ENCODE measurements around the gene SCN9A. TPM values are rescaled to one million over a fixed set of nuclear protein-coding genes. Genes with fewer than 3 reads are reported as not detected.

Gene SCN9A
- total and polyA plus RNA-seq, 2 of the 8 experiments (the other 6 are each of a cell fraction or from before 2014, with no cell fraction given): 1.6 to 6.2 TPM

GRCh38 chr2:166373539-166373938 is 2.2 kb downstream of the SCN9A start:
- H2BK12ac ChIP-seq (ENCODE audit: low read depth, low read length): no peak overlapping the region
- H2BK15ac ChIP-seq (ENCODE audit: low read length): no peak overlapping the region
- H3K9ac ChIP-seq (replicated peaks in 1 of 4; ENCODE audit: extremely low read depth in 1 of 4, low read depth in 3 of 4, low read length in 3 of 4): no peak overlapping the region
- no peak overlapping the region for H3K14ac ChIP-seq (ENCODE audit: insufficient read length)
- H3K79me1 ChIP-seq (ENCODE audit: low read depth, low read length): no peaks in the 10 kb centered on the region
- H4K5ac ChIP-seq (ENCODE audit: insufficient read length, low read depth, low read length): no peak overlapping the region
- no peak overlapping the region for H4K8ac ChIP-seq (ENCODE audit: extremely low read depth, insufficient read depth, low read length)
- H2BK5ac ChIP-seq (ENCODE audit: low read depth, low read length): no peak overlapping the region
- FAIRE-seq: no peak
- no peak overlapping the region for H2AK5ac ChIP-seq (ENCODE audit: low read depth, low read length)
- H3K36me3 ChIP-seq (ENCODE audit: control insufficient read depth in 2 of 4, insufficient read depth in 4 of 4, low read length in 3 of 4): no peaks in the 10 kb centered on the region
- no peak overlapping the region for H3K4ac ChIP-seq (replicated peaks; ENCODE audit: insufficient read length, low read depth, low read length)
- H2AFZ ChIP-seq (ENCODE audit: low read length): no peak overlapping the region
- H2BK120ac ChIP-seq (replicated peaks; ENCODE audit: low read depth, low read length): no peak overlapping the region
- H3K4me3 ChIP-seq (ENCODE audit: extremely low read depth in 1 of 4, insufficient read depth in 2 of 4, low read depth in 3 of 4, low read length in 4 of 4): peak overlapping the region in 1 of 4 experiments; percentile 45; a peak in 1 of 8 replicates
- H3K27me3 ChIP-seq (replicated peaks in 1 of 4; ENCODE audit: control insufficient read depth in 3 of 4, extremely low read depth in 1 of 4, insufficient read depth in 3 of 4, low read length in 3 of 4): no peaks in the 10 kb centered on the region; a peak in 1 of 7 replicates
- no peak for DNase-seq (ENCODE audit: low read depth in 1 of 2, low spot score in 2 of 2)
- no peaks in the 10 kb centered on the region; a peak in 1 of 4 replicates for H3K79me2 ChIP-seq (ENCODE audit: control insufficient read depth in 1 of 2, insufficient read depth in 2 of 2, low read length in 2 of 2)
- H4K20me1 ChIP-seq (replicated peaks in 1 of 2; ENCODE audit: control insufficient read depth in 1 of 2, insufficient read depth in 2 of 2, low read length in 2 of 2): no peaks in the 10 kb centered on the region
- no peak overlapping the region for H3K18ac ChIP-seq (ENCODE audit: extremely low read depth, low read length)
- ChIA-PET POLR2A (ENCODE audit: partially characterized antibody) (interaction anchor here (1.2 kb wide), 1 partner anchor 10 kb away, joined by 4 read pairs; no protein-coding TSS in a partner anchor), CTCF (ENCODE audit: partially characterized antibody) (no interaction called here)
- H3K4me2 ChIP-seq (ENCODE audit: insufficient read depth in 1 of 2, low read depth in 2 of 2, low read length in 2 of 2): peak overlapping the region in 1 of 2 experiments; percentile 60; a peak in 2 of 4 replicates
- no peak overlapping the region for H4K91ac ChIP-seq (replicated peaks; ENCODE audit: insufficient read length, low read length)
- H3K4me1 ChIP-seq (replicated peaks in 1 of 4; ENCODE audit: control insufficient read depth in 3 of 4, insufficient read depth in 4 of 4, low read length in 3 of 4): peaks cover 0 to 13% (median 9%) of the 10 kb centered on the region in 4 experiments; a peak in 5 of 7 replicates
- no peak overlapping the region for H2BK20ac ChIP-seq (ENCODE audit: low read length)
- no peaks in the 10 kb centered on the region for H3K9me3 ChIP-seq (ENCODE audit: insufficient read depth in 2 of 2, low read depth in 1 of 2, low read length in 1 of 2)
- no peak overlapping the region for H3K23ac ChIP-seq (ENCODE audit: insufficient read length)
- no peak overlapping the region for H3K27ac ChIP-seq (ENCODE audit: low read depth, low read length)
- H3K23me2 ChIP-seq (ENCODE audit: low read depth, low read length): peaks cover 13% of the 10 kb centered on the region
- no peak overlapping the region for H3K56ac ChIP-seq (replicated peaks; ENCODE audit: insufficient read length, low read depth, low read length)
- no peak for TF ChIP-seq EP300 (IDR thresholded peaks at IDR 0.05; ENCODE audit: borderline replicate concordance in 1 of 2, low read depth in 2 of 2, low read length in 2 of 2)
- TF ChIP-seq SAP30 (IDR thresholded peaks at IDR 0.05; ENCODE audit: insufficient read depth, insufficient replicate concordance, low read length): no peak
- no peak for TF ChIP-seq BACH1 (IDR thresholded peaks at IDR 0.05; ENCODE audit: low read length)
- TF ChIP-seq RNF2 (IDR thresholded peaks at IDR 0.05; ENCODE audit: borderline replicate concordance, low read depth, low read length, missing control alignments, poor library complexity, severe bottlenecking): no peak
- TF ChIP-seq BRCA1 (IDR thresholded peaks at IDR 0.05; ENCODE audit: low read depth, low read length): no peak
- no peak for TF ChIP-seq JUND (IDR thresholded peaks at IDR 0.05; ENCODE audit: low read length)
- no peak for TF ChIP-seq TAF7 (optimal IDR thresholded peaks at IDR 0.05; ENCODE audit: borderline replicate concordance, low read depth, low read length)
- no peak for TF ChIP-seq EZH2 (IDR thresholded peaks at IDR 0.05; ENCODE audit: low read depth, low read length, severe bottlenecking)
- no peak for TF ChIP-seq SIN3A (conservative IDR thresholded peaks at IDR 0.05 in 1 of 2, IDR thresholded peaks at IDR 0.05 in 1 of 2; ENCODE audit: low read depth in 1 of 2, low read length in 2 of 2)
- no peak for TF ChIP-seq MAFK (IDR thresholded peaks at IDR 0.05; ENCODE audit: low read depth, low read length)
- TF ChIP-seq RBBP5 (IDR thresholded peaks at IDR 0.05; ENCODE audit: borderline replicate concordance, low read depth, low read length): no peak
- TF ChIP-seq RFX5 (IDR thresholded peaks at IDR 0.05; ENCODE audit: borderline replicate concordance, low read depth, low read length): no peak
- TF ChIP-seq NANOG (IDR thresholded peaks at IDR 0.05; ENCODE audit: insufficient read depth, low read depth, low read length, poor library complexity, severe bottlenecking): no peak
- TF ChIP-seq ASH2L (IDR thresholded peaks at IDR 0.05; ENCODE audit: low read length): no peak

All from H1 (cell line).